NCI-H146 treated with DMSO at 0.1 percent for 48 hours (cell line): ENCODE measurements around the gene FKBP2.
"Not testable (repeated sequence)": the region's sequence is repeated elsewhere in the genome, so short reads cannot be mapped to it uniquely, and the experiment has no call there.

Source experiments
- DNase-seq: peaks from one replicate; lab custom pipeline; 2025; ENCODE audit not compliant: unreplicated experiment; lab: John Stamatoyannopoulos, UW

FKBP2 gene

DNA sequence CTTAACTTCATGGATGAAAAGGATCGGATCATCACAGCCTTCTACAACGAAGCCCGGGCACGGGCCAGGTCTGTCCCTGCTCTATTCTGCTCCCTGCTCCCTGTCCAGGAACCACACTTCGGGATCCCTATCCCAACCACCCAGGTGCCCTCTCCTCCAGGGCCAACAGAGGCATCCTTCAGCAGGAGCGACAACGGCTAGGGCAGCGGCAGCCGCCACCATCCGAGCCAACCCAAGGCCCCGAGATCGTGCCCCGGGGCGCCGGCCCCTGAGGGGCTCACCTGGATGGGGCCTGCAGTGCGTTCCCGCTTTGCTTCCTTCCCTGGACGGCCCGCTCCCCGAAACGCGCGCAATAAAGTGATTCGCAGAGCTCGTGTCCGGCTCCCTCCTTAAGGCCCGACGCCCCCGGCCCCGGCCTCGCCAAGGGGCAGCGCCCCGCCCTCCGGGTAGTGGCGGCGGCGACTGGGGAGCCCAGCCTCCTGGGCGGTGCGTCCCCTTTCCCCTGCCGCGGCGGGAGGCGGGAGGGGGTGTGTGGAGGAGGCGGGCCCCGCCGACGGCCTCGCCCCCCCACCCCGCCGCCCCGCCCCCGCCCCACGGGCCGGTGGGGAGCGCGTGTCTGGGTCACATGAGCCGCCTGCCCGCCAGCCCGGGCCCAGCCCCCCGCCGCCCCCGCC is 6.8 kb upstream of the FKBP2 start, which contains the start of gene VEGFB:
Gene VEGFB (plus strand): TSS at position 672 of the 674 bp plus-strand sequence. CDS start 250 bp downstream, outside the sequence.
- peak; percentile 46 for DNase-seq

DNA sequence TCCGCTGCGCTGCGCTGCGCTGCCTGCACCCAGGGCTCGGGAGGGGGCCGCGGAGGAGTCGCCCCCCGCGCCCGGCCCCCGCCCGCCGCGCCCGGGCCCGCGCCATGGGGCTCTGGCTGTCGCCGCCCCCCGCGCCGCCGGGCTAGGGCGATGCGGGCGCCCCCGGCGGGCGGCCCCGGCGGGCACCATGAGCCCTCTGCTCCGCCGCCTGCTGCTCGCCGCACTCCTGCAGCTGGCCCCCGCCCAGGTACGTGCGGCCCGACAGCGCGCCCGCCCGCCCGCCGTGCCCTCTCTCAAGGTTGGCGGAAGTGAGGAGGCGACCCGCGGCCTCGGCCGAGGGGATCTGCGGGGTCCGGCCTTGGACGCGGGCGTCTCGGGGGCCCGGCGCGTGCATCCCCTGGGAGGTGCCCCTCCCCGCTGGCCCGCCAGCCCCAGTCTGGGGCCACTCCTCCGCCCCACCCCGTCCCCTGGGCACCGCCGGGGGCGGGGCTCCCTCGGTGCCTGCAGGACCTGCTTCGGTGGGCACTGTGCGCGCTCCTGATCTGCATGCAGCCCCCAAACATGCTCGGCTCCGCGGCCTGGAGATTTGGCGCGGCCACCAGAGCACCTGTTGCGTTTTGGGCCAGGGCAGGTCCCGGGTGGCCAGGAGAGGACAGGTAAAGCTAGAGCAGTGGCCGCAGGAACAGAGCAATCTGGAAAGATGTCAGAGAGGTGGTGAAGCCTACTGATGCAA is 6.1 kb upstream of the FKBP2 start:
- DNase-seq = no peak

DNA sequence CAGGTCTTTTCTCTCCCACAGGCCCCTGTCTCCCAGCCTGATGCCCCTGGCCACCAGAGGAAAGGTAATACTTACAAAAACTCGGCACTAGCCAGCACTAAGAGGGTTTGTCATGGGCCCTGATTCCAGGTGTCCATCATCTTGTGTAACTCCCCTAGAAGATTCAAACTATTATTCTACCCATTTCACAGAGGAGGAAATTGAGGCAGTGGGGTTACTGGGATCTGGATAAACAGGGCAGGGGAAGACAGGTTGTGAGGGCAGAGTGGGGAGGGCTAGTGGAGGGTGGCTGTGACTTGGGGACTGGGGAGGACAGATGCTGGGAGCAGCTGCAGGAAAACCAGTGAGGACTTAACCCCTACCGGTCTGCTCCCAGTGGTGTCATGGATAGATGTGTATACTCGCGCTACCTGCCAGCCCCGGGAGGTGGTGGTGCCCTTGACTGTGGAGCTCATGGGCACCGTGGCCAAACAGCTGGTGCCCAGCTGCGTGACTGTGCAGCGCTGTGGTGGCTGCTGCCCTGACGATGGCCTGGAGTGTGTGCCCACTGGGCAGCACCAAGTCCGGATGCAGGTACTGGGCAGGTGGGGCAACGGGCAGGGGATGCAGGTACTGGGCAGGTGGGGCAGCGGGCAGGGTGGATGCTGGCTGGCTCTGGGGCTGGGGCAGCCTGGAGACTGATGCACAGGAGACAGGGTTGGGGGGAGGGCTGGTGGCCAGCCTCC is 5.3 kb upstream of the FKBP2 start:
- no peak for DNase-seq

DNA sequence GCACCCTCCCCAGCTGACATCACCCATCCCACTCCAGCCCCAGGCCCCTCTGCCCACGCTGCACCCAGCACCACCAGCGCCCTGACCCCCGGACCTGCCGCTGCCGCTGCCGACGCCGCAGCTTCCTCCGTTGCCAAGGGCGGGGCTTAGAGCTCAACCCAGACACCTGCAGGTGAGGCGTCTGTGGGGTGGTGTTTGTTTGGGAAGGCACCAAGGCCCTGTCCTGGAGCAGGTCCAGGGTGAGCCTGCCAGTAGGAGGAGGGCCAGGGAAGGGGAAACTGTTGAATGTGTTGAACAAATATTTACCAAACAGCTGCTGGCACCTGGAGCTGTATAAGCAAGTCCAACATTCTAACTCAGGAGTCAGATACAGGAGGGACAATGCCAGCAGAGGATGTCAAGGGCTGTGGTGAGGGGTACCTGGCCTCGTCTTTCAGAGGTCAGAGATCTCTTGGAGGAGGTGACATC is 3.4 kb upstream of the FKBP2 start:
- peak; percentile 89 for DNase-seq

DNA sequence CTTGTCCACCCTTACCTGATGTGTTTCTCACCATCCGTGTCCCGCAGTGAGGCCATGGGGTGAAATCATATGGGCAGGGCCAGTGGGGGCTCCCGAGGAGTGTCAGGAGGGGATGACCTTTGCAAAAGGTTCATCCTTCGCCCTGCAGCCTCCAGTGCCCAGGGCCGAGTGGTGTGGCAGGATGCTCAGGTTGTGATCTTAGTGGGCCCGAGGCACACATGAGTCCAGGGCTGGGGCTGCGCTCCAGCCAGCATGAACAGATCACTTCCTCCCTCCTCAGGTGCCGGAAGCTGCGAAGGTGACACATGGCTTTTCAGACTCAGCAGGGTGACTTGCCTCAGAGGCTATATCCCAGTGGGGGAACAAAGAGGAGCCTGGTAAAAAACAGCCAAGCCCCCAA is 2.8 kb upstream of the FKBP2 start:
- DNase-seq = peak; percentile 13

DNA sequence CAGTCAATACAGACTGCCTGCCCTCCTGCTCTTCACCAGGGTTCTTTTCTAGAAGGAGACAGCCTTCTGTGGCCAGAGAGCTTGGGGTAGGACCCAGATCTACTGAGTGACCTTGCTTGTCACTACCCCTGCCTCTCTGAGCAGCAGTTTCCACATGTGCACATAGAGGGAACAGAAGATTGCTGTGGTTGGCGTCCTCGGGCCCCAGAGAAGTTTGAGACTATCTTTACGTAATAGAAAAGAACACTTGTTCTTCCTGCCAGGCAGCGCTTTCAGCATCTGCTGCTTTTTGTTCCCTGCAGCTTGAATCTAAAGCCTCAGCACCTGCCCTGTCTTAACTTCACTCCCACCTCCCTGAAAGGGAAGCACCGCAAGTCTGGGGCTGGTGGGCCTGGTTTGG is 1.9 kb upstream of the FKBP2 start:
- no peak for DNase-seq

DNA sequence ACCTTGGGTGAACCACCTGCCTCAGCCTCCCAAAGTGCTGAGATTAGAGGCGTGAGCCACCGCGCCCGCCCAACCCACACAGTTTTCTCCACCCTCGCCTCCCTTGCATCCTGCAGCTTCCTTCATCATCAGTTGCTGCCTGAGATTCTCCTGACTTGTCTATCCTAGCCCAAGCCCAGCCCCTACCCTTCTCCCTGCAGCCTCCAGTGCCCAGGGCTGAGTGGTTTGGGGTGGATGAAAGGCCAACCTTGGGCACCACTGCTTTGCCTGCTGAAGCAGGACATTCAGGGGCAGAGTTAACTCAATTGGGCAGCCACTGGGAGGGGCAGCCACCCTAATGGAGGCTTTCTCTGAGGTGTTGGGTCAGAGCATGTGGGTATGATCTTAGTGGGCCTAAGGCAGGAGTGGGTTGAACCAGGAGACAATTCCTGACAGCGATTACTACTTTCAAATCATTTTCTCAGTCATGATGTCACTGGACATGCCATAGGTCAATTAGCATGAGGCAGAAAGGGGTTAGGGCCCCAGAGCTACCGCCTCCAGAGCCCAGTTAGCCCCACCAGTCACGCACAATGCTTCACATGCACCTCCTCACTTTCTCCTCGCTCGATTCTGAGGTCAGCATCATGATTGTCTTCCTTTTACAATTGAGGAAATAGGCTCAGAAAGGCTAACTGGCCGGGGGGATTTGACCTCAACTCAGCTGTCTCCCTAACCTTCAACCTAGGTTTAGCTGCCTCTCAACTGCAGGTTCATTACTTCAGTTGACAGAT is 1.0 kb upstream of the FKBP2 start:
- DNase-seq = no peak

DNA sequence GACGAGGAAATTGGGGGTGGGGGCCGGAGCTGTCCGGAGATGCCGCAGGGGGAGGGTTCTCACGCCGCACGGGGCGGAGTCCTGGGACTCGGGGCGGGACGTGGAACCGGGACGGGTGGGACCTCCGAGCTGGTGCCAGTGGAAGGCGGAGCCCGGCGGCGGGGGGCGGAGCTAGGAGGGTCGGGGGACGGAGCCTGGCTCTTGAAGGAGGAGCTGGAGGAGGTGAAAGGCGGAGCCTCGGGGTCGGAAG is 271 bp downstream of the FKBP2 start:
- no peak for DNase-seq

DNA sequence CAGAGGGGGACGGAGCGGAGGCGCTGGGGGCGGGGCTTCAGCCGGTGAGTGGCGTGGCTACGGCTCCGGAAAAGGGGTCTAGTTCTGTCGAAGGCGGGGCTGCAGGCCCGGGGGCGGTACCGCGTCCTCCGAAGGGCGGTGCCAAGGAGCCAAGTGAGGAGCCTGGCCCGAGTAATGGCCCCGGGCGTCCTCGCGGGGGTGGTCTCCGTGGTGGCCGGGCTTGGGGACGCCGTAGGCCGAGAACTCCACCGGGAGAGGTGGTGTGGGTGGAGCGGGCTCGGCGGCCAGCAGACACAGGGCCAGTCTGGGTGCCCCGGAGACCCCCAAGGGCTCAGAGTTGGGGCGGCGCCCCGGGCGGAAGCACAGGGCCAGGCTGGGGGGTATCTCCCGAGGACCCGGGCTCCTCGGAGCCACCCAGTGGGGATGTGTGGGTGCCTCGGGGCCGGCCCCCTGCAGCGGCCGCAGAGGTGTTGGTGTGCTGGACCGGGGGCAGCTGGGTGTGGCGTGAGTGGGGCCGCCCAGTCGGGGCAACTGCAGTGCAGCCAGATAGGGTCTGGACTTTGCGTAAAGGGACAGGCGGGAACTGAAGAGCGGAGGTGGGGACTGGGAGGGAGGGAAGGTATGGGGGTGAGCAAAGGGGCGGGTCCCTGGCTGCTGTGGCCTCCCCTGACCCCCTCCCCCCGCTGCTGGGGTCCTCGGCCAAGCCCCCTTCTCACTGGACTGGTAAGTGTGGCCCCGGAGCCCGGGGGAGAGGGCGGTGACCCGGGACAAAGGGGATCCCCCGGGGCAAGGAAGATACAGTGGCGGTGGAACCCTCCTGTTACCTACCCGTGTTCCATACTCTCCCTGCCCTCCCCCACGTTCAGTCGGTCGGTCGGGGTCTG is 838 bp downstream of the FKBP2 start:
- DNase-seq = peak; percentile 97

DNA sequence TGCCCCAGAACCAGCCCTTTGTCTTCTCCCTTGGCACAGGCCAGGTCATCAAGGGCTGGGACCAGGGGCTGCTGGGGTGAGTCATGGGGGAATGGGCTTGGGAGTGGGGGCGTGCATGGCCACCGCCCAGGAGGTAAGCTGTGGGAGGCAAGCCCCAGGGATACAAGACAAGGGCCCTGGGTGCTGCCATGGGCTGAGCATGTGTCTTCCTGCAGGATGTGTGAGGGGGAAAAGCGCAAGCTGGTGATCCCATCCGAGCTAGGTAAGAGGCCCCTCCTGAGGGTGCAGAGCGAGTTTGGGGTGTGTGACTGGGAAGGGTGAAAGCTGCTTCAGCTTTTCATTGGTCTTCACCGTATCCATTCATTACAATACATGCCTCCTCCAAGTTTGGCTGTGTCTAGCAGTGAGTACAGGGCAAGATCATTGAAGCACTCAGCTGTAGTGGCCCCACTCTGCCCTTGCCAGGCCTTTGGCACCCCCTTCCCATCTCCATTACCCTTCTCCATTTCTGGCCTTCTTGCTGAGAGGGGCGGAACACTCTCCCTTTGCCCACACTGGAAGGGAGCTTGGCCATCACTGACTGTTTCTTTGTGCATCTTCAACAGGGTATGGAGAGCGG is 2.5 kb downstream of the FKBP2 start:
- no peak for DNase-seq

DNA sequence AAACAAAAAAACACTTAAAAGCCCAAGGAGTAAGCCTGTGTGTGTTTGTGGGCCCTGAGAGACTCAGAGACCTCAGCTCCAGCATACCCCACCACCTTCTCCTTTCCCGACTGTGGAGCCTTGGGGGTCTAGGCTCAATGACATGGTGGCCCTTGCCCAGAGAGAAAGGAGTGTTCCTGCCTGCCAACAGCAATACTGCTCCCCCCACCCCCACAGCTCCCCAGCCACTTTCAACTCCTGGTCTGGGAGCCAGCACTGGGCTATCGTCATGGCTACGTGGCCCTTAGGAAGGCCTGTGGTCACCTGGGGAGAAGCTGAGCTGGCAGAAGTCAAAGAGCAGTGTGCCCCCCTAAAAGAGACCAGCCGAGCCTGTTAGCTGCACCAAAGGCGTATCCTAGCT is 3.2 kb downstream of the FKBP2 start:
- no peak for DNase-seq

DNA sequence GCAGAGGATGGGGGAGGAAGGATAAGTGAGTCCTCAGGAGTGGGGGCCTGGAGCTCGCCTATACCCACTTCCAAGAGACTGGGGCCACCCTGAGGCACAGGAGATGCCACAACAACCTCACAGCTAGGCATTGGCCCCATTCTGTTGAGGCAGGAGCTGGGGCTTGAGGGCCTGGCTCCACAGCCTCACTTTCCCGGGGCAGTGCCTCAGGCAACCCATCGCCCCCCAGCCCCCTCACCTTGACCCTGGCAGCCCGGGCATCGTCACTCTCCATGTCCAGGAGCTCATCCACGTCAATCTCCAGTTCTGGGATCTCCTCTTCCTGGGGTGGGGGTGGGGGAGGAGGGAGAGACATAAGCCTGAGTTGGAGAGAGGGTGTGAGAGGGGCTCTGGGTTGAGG is 4.1 kb downstream of the FKBP2 start:
- no peak for DNase-seq

DNA sequence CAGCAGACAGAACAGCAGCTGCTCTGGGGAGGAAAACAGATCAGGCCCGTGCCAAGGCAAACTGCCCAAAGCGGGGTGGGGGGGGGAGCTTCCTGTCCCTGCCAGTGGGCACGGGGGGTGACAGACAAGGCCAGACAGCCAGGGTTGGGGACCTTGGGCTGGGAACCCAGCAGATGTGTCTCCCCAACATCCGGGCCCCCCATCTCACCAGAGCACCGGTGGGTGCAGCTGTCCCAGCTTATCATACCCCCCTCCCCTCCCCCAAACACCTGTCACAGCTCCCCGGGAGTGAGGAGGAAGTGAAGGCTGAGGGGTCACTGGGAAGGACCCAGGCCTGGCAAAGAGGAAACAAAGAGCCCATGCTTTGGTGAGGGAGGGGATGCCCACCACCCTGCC is 4.5 kb downstream of the FKBP2 start:
- DNase-seq = no peak

DNA sequence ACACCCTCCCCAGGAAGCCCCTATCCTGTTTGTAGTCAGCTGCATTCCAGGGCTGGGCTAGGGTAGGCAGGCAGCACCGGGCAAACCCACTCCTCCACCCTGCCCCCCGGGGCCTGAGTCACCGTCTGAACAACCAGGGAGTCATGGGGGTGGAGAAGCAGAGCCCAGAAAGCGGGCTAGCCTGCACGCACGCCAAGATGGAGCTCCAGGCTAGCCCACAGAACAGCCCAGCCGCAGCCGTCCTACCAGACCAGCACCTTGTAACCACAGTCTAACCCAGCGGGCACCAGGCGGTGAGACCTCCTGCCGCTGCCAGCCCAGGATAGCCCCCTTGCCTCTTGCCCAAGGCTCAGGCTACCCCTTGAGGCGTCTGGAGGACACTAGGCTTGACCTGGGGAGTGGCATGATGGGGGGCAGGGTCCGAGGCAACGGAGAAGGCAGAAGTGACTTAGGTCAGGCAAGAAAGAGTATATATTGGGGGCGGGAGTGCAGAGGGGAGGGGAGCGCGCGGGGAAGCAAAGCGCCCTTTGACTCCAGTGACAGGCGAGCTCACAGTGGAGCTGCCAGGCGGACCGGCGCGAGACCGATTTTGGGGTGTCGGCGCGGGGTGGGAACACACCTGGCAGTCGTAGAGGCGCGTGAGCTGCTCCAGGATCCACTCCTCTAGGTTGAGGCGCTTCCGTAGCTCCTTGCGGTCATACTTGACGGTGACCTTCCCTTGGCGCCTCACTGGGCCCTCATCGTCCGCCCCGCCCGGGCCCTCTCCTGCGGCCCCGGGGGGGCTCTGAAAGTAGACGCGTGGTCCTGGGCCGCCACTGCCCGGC is 5.1 kb downstream of the FKBP2 start:
- no peak for DNase-seq

DNA sequence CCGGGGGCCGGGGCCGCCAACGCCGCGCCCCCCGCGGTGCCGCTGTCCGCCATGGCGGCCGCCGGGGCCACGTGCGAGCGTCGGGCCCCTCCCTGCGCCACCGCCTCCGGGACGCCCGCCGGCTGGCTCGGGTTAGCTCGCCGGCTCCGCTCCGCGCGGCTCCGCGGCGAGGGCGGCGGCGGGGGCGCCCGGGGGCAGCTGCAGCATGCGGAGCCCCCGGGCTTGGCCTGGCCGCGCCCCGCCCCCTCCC is 5.7 kb downstream of the FKBP2 start:
- DNase-seq = not testable (repeated sequence)

DNA sequence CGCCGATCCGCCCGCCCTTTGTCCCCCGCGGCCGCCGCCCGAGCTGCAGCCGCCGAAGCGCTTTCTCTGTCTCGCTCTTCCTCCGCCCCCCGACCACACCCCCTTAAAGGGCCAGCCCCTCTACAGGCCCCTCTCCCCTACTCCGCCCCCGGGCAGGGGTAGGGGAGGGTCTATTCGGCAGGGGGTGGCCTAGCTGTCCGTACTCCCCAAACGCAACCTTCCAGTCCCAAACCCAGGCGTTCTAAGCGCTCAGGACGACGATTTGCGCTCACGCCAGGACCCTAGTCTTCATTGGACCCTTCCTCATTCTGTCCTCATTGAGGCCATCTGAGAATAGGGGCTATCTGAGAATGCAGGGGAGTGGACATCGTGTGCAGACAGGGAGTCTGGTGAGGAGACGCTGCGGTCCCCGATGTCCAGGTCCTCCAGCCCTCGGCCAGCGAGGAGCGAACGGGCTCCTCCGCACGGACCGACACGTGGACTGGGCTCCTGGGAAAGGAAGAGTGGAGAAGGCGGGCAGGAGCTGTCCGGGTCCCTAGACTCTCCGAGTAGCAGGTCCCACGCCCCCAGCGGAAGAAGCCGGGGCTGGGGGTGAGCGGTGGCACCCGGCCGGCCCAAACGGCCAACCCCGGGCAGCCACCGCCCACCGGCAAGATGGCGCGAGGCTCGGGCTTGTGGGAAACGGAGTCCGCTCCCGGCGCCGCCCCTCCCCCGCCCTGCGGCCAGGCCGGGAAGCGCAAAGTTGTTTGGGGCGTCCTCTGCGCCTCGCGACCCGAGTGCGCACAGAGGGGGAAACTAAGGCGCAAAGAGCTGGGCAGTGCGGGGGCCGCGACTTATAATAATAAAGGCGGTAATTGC is 6.2 kb downstream of the FKBP2 start, which contains the start of gene PPP1R14B:
Gene PPP1R14B (minus strand): TSS at position 73 of the 858 bp plus-strand sequence. CDS start 270 bp downstream, outside the sequence.
- DNase-seq = peak; percentile 60

DNA sequence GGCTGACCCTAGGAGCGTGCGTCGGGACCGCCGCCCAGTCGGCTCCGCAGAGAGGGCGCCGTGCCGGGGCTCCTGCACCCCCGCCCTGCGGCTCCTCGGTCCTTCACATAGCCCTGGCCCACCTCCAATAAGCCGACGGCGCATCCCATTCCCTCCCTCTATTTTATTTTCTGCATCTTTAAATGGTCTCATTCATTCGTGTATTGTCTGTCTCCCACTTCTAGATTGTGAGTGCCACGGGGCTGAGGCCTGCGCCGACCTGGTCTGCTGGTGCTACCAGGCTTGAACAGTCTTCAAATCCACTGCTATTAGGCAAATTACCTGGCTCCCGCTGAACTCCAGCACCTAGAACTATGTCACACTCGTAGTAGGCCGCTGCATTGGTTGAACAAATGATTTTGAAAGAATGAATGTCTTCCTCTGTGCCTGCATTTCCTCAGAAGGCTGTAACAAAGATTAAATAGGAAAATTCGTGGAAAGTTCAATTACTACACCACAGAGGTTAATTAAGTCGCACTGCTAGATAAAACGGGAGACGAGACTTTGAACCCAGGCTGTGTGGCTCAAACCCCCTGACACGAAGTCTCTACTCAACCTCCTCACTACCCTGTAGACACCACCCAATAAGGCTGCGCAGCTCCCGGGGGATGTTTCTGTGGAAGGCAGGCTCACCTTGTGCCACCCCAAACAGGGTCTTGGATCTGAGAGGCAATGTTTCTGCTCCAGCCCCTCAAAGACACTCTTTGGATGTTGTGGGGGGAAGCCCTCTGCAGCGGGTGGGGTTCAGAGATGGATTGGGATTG is 7.0 kb downstream of the FKBP2 start:
- no peak for DNase-seq

DNA sequence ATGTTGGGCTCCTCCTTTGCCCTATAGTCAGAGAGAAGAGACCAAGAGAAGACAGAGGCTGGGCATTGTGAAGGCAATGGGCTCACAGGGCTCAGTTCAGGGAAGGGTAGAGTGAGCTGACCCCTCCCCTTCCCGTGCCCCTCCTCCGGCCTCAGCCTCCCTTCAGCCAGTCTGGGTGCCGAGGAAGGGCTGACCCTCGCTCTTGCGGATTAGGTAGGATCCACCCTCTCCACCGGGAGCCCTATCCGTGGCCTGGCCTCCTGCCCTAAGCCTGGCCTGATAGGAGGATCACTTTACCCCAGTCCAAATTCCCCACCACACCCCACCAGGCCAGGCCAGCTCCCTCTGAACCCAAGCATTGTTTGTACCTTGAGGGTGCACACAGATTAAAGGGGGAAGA is 7.7 kb downstream of the FKBP2 start:
- DNase-seq = no peak
